Activated naive CD4-positive, alpha-beta T cell (primary cell): ENCODE measurements around the gene ELFN2.
"Not testable (repeated sequence)": the region's sequence is repeated elsewhere in the genome, so short reads cannot be mapped to it uniquely, and the experiment has no call there.

Source experiments
- DNase-seq, 4 experiments: peaks; one replicate each; lab custom pipeline; 2025; lab: John Stamatoyannopoulos, UW

ELFN2 gene

GRCh38 chr22:37427135-37427710 is at the start of gene ELFN2:
Gene ELFN2 (minus strand): TSS chr22:37427479. CDS start chr22:37375534, 51,945 bp downstream.
- no peak for DNase-seq

GRCh38 chr22:37476389-37477329 is 49.4 kb upstream of the ELFN2 start:
- DNase-seq: no peak

GRCh38 chr22:37474447-37475090 is 47.3 kb upstream of the ELFN2 start:
- DNase-seq: no peak

GRCh38 chr22:37473437-37473946 is 46.2 kb upstream of the ELFN2 start:
- no peak for DNase-seq

- DNase-seq: peak in 2 of 4 experiments; percentile 15 to 32
These were observed 45.2 kb upstream of the ELFN2 start for GRCh38 chr22:37472418-37473006.

- no peak for DNase-seq
These were observed 44.6 kb upstream of the ELFN2 start for GRCh38 chr22:37471727-37472417.

GRCh38 chr22:37470087-37470445 is 42.8 kb upstream of the ELFN2 start:
- no peak for DNase-seq

- DNase-seq: no peak
These were observed 42.3 kb upstream of the ELFN2 start for GRCh38 chr22:37469416-37470086.

GRCh38 chr22:37468201-37468695 is 41.0 kb upstream of the ELFN2 start:
- DNase-seq: not testable (repeated sequence)

- DNase-seq: no peak
These were observed 40.2 kb upstream of the ELFN2 start for GRCh38 chr22:37467391-37467955.

- DNase-seq: no peak
These were observed 36.9 kb upstream of the ELFN2 start for GRCh38 chr22:37464181-37464580.

GRCh38 chr22:37462983-37463382 is 35.7 kb upstream of the ELFN2 start:
- DNase-seq: no peak

- no peak for DNase-seq
These were observed 35.2 kb upstream of the ELFN2 start for GRCh38 chr22:37462436-37462835.

- no peak for DNase-seq
These were observed 34.7 kb upstream of the ELFN2 start for GRCh38 chr22:37461961-37462360.

GRCh38 chr22:37460684-37461083 is 33.4 kb upstream of the ELFN2 start:
- no peak for DNase-seq

- DNase-seq: no peak
These were observed 31.9 kb upstream of the ELFN2 start for GRCh38 chr22:37459206-37459605.

GRCh38 chr22:37457093-37457893 is 30.0 kb upstream of the ELFN2 start:
- peak; percentile 64 to 78 (median 76) for DNase-seq

GRCh38 chr22:37456346-37456745 is 29.1 kb upstream of the ELFN2 start:
- DNase-seq: no peak

- DNase-seq: no peak
These were observed 28.6 kb upstream of the ELFN2 start for GRCh38 chr22:37455896-37456295.
